Retinal pigment epithelial cell (primary cell): Measurements from ENCODE around the gene CNTNAP2.

Experiments used
- DNase-seq: peaks from one replicate; pipeline ENCODE4 v3.0.0-alpha.2; 2010; ENCODE audit warnings: low read depth
- H3K4me3 ChIP-seq: 2 replicates; pipeline ENCODE4 v1.5.1; 2011; ENCODE audit warnings: mild to moderate bottlenecking, low read length, control low read depth, moderate library complexity
- TF ChIP-seq, protein P1 (sequence below): conservative IDR thresholded peaks from 2 replicates; pipeline ENCODE4 v1.5.1; 2011; ENCODE audit warnings: low read depth, low read length, control low read depth, inconsistent platforms

The CNTNAP2 gene

DNA sequence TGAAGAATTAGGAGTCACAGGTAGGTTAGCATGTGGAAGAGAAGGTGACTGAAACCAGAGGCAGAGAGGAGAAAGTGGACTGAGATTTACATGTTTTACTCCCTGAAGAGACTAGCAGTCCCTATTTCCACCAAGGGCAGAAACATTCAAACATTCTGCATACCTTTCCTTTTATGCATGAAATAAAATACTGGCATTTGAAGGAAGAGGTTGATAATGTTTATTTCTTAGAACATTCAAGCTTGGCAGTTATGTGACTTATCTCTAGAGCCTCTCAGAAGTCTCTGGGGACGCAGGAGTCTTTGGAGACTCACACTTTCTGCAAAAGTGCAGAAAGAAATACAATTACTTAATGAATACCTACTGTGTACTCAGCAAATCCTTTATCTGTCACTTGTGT lies 1966.8 kb downstream of the CNTNAP2 start:
- DNase-seq = no peak
- TF ChIP-seq, protein P1, sequence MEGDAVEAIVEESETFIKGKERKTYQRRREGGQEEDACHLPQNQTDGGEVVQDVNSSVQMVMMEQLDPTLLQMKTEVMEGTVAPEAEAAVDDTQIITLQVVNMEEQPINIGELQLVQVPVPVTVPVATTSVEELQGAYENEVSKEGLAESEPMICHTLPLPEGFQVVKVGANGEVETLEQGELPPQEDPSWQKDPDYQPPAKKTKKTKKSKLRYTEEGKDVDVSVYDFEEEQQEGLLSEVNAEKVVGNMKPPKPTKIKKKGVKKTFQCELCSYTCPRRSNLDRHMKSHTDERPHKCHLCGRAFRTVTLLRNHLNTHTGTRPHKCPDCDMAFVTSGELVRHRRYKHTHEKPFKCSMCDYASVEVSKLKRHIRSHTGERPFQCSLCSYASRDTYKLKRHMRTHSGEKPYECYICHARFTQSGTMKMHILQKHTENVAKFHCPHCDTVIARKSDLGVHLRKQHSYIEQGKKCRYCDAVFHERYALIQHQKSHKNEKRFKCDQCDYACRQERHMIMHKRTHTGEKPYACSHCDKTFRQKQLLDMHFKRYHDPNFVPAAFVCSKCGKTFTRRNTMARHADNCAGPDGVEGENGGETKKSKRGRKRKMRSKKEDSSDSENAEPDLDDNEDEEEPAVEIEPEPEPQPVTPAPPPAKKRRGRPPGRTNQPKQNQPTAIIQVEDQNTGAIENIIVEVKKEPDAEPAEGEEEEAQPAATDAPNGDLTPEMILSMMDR = no peak

DNA sequence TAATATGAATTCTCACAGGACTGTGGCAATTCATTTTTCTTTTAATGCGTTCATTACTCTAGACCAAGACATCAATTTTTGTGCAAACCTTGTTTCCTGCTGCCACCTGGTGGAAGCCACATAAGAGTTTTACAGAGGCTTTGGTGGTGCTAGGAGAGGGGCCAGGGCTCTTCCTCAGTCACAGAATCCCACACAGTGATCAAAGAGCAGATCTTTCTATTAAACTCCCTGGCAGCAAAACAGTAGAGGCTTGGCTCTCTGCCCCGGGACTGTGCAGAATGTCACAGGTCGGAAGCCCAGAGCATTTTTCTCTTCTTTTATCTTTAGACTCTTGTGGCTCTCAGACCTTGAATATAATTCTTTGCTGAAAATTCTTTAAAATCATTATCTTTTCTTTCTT lies 1967.5 kb downstream of the CNTNAP2 start:
- no peak overlapping the region for H3K4me3 ChIP-seq
- TF ChIP-seq, protein P1 = peak; percentile 65
- peak; percentile 5 for DNase-seq

More for the DNA sequence above, 1966.8 kb downstream of the CNTNAP2 start:
- no peak overlapping the region for H3K4me3 ChIP-seq

DNA sequence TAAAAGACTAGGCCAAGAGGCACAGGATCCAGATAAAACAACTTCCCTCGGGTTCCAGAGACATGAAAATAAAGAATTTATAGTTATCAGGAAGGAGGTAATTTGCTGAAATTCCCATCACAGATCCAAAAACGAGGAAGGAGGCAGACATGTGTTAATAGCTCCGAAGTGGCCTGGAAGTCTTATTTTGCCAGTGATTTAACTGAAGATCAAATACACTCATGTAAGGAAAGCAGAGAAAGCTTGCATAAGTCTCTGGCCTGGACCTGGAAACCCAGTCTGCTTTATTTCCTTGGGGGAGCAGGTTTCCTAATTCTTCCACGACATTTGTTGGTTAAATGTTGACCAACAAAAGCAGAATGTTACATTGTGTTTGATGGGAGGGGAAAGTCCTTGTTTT lies 1975.3 kb downstream of the CNTNAP2 start:
- TF ChIP-seq, protein P1 = no peak
- no peak overlapping the region for H3K4me3 ChIP-seq
- no peak for DNase-seq

DNA sequence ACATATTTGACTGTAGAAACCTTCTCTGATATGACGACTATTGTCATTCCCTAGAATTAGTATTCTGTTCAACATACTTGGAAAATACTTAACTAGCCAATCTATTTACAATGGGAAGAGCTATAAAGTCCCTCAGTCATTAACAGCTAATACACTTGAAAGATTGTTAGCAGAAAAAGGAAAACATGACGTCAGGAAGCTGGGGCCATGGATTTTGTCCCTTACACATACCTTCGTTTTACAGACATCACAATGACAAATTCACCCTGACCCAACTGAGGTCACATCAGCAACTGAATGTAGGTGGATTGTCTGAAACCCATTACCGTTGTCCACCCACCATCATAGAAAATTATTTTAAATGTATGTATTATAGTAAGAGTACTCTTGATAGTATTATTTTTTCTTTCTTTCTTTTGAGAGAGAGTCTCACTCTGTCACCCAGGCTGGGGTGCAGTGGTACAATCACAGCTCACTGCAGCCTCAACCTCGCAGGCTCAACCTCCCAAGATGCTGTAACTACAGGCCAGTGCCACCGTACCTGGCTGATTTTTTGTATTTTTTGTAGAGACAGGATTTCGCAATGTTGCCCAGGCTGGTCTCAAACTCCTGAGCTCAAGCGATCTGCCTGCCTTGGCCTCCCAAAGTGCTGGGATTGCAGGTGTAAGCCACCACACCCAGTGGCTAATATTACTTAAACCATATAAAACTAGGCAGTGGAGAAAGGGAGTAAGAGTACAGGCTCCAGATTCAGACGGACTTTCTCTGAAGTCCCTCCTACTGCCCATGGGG lies 1977.0 kb downstream of the CNTNAP2 start:
- DNase-seq = no peak
- TF ChIP-seq, protein P1 = no peak
- H3K4me3 ChIP-seq = no peak overlapping the region

DNA sequence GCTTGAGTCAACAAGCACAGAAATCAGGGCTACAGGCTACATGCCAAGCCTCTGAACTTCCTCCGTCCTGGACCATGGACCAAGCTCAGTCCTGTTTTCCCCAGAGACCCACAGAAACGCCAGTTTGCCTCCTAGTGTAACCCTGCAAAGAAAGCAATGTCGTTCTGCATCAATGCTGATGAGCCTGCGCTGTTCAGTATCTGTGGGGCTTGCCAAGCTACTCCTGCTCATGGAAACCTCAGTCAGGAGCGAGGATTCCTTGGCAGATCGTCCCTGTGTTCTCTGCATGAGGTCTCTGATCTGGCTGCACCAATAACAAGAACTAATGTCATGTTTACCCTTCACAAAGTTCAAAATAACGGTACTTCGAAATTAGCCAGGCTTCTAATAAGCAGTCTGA lies 1978.5 kb downstream of the CNTNAP2 start:
- H3K4me3 ChIP-seq = no peak overlapping the region
- no peak for DNase-seq
- TF ChIP-seq, protein P1 = no peak

DNA sequence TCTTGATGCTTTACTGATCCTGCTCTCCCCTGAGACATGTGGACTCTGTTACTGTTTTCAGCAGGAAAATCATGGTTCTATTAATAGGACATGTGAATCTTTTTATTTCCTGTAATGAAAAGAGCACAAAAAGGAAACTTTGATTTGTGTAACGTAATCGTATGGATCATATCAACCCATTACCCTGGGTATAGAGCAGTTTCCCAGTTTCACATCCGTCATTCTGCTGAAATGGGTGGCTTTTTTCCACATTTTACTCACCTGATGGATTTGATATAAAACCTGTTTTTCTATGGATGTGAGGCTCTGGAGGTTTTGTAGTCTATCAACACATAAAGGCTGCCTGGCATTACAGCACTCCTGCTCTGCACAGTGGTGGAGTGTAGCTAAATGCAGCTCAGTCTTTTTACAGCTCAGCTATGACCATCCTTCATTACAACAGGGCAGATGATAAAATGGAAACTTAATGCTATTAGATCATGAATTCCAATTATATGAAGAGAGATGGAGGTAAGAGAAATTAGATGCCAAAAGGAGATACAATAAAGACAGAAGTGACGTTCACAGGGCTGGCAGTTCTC lies 1987.6 kb downstream of the CNTNAP2 start:
- H3K4me3 ChIP-seq = no peak overlapping the region
- TF ChIP-seq, protein P1 = no peak
- DNase-seq = no peak

DNA sequence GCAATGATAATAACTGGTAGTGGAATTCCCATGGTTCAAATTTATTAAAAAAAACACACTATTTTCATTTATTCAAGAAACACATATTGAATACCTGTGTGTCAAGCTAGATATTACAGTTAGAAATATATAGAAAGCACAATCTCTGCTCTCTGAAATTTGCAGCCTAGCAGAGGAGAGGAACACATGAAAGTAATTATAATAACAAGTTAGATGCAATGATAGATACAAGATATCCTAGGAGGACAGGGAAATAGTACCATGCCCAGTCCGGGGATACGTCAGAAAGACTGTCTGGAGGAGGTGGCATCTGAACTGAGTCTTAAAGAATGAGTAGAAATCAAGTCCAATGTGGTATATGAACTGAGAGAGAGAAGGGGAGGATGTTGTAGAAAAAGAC lies 1988.3 kb downstream of the CNTNAP2 start:
- TF ChIP-seq, protein P1 = no peak
- no peak for DNase-seq
- no peak overlapping the region for H3K4me3 ChIP-seq
